HG03139 (cell line): ENCODE results near the gene ZNF546.
A peak's percentile ranks its signal among the peaks of the same experiment; 100 is the strongest.
"Not testable (repeated sequence)": the region's sequence is repeated elsewhere in the genome, so short reads cannot be mapped to it uniquely, and the experiment has no call there.

ENCODE experiments used
- ATAC-seq: cut with Tn5 transposase; IDR thresholded peaks from one replicate; pipeline ENCODE4 v1.9.1; 2021; ENCODE audit not compliant: unreplicated experiment

The ZNF546 gene

GRCh38 chr19:39983695-39984300, 13.1 kb upstream of the ZNF546 start:
- no peak for ATAC-seq

- no peak for ATAC-seq
Observed at GRCh38 chr19:39986643-39987042, 10.2 kb upstream of the ZNF546 start.

- ATAC-seq: no peak
Observed at GRCh38 chr19:39987167-39987566, 9.7 kb upstream of the ZNF546 start.

- ATAC-seq: no peak
Observed at GRCh38 chr19:39987596-39987995, 9.3 kb upstream of the ZNF546 start.

- ATAC-seq: no peak
Observed at GRCh38 chr19:39993605-39994004, 3.3 kb upstream of the ZNF546 start.

GRCh38 chr19:39994361-39994760, 2.5 kb upstream of the ZNF546 start:
- no peak for ATAC-seq

GRCh38 chr19:39995794-39996193, 1.1 kb upstream of the ZNF546 start:
- ATAC-seq: no peak

GRCh38 chr19:39996218-39996810, 546 bp upstream of the ZNF546 start:
- peak; percentile 17 for ATAC-seq

- no peak for ATAC-seq
Observed at GRCh38 chr19:39997638-39998216, 867 bp downstream of the ZNF546 start.

GRCh38 chr19:39998501-39998900, 1.6 kb downstream of the ZNF546 start:
- no peak for ATAC-seq

GRCh38 chr19:40005691-40006272, 8.9 kb downstream of the ZNF546 start:
- no peak for ATAC-seq

- no peak for ATAC-seq
Observed at GRCh38 chr19:40006273-40006691, 9.4 kb downstream of the ZNF546 start.

- no peak for ATAC-seq
Observed at GRCh38 chr19:40009674-40010073, 12.8 kb downstream of the ZNF546 start.

- ATAC-seq: no peak
Observed at GRCh38 chr19:40013991-40014390, 17.1 kb downstream of the ZNF546 start.

GRCh38 chr19:40023969-40024368, 27.1 kb downstream of the ZNF546 start:
- ATAC-seq: no peak

- ATAC-seq: no peak
Observed at GRCh38 chr19:40025938-40026596, 29.2 kb downstream of the ZNF546 start.

- ATAC-seq: no peak
Observed at GRCh38 chr19:40026597-40026970, 29.7 kb downstream of the ZNF546 start.

- no peak for ATAC-seq
Observed at GRCh38 chr19:40033989-40034560, 37.2 kb downstream of the ZNF546 start.

- ATAC-seq: no peak
Observed at GRCh38 chr19:40035996-40036395, 39.1 kb downstream of the ZNF546 start.

- ATAC-seq: not testable (repeated sequence)
Observed at GRCh38 chr19:40038047-40038446, 41.2 kb downstream of the ZNF546 start.

GRCh38 chr19:40041718-40042117, 44.9 kb downstream of the ZNF546 start:
- ATAC-seq: not testable (repeated sequence)
